D721Med (cell line): ENCODE results near the gene KRT76.

ENCODE experiments used
- DNase-seq: peaks from one replicate; pipeline ENCODE4 v3.0.0; 2011; ENCODE audit warnings: low spot score; ENCODE audit not compliant: insufficient read length
- FAIRE-seq: peaks from 2 replicates; lab custom pipeline; 2011; peaks lifted over from hg19 to GRCh38; lab: Jason Lieb, UNC
- CTCF ChIP-seq: IDR thresholded peaks from 2 replicates; pipeline ENCODE4 v1.5.1; 2012; ENCODE audit warnings: mild to moderate bottlenecking, control low read depth; ENCODE audit not compliant: insufficient read depth; ENCODE audit errors: missing control alignments

Gene KRT76

GRCh38 chr12:52742196-52742580, 35.0 kb downstream of the KRT76 start:
- no peak for TF ChIP-seq CTCF
- FAIRE-seq: no peak
- no peak for DNase-seq

- DNase-seq (no peak), FAIRE-seq (no peak)
- no peak for TF ChIP-seq CTCF
Measured at GRCh38 chr12:52741375-52742195, 35.6 kb downstream of the KRT76 start.

DNA sequence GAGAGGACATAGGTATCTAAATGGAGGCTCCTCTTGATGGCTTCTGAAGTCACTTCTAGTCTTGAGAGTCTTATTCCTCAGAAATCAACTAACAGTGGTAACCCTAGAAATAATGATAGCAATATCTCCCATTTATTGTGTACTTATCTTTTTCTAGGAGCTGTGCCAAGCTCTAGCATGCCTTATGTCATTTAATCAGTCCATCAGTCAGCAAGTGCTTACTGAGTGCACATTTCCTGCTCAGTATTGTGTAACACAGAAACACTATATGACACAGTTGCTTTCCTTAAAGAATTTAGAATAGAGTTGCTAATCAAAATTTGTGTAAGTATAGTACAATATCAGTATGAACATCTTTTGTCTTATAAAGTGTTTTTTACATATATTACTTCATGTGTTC, 36.6 kb downstream of the KRT76 start:
- DNase-seq (no peak), FAIRE-seq (no peak)
- no peak for TF ChIP-seq CTCF

DNA sequence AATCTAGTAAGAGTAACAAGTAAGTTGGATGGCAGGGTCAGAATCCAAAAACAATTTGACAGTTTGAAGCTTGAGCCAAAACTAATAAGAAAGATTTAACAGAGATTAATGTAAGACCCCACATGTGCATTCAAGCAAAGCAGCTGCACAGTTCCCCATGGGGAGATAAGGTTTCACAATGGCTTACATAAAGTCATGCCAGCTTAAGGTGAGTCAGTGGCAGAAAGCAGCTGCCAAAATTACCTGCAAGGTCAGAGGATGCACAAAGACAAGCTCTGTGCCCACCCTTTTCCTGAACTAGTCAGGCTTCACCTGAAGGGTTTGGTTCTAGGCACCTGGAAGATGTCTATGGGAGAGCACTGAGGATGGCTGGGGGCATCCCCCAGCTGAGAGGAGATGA, 37.2 kb downstream of the KRT76 start:
- FAIRE-seq (no peak), DNase-seq (no peak)
- TF ChIP-seq CTCF: no peak

DNA sequence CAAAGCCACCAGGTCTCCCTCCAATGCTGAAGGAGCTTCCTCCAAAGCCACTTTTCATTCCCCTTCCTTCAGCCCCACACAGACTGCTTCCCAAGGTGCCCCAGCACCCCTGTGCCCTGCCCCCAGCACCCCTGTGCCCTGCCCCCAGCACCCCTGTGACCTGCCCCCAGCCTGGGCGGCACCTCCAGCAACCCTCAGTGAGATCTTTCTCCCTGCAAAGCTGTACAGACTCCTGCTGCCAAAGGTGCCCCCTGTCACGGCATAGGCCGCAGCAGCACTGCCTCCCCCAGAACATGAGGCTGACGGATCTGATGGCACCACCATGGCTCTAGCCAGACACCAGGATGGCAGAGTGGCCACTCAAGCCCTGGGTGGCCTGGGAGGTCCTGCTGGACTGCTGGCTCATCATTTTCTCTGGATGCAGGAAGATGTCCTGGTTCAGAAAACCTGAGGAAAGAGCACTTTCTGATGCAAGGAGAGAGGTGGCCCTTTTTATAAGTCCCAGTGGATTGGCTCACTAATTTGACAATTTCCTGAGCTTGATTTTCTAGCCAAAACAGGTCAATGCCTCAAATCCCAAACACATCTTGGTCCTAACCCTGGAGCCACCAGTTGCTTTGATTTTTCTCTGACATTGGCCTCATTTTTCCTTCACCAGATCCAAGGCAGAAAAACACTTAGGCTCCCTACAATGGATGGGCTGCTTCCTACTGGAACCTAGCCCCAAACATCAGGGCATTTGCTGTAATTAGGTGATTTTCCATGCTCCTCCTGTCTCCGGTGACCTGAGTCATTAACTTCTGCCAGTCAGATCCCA, 41.1 kb downstream of the KRT76 start:
- DNase-seq (no peak), FAIRE-seq (no peak)
- no peak for TF ChIP-seq CTCF

- TF ChIP-seq CTCF: no peak
- FAIRE-seq (no peak), DNase-seq (no peak)
Measured at GRCh38 chr12:52735106-52735505, 42.0 kb downstream of the KRT76 start.
